Neural cell (in vitro differentiated cells): ENCODE data around the gene KCNIP4.

Experiments
- EZH2 ChIP-seq: fragments of 200-600, 300-800 bp; shearing (Covaris generic), sonication (generic); IDR thresholded peaks from 2 replicates; pipeline ENCODE4 v1.6.1; 2014; ENCODE audit warnings: antibody characterized with exemption, low read length, borderline replicate concordance, mild to moderate bottlenecking; ENCODE audit not compliant: insufficient read depth, poor library complexity, severe bottlenecking
- POLR2AphosphoS5 ChIP-seq: IDR thresholded peaks from 2 replicates; pipeline ENCODE4 v1.6.1; 2012
- TAF1 ChIP-seq: IDR thresholded peaks from 2 replicates; pipeline ENCODE4 v1.6.1; 2012; ENCODE audit warnings: low read depth
- TF ChIP-seq, protein P1 (sequence below): fragments of 450-650 bp; IDR thresholded peaks from 2 replicates; pipeline ENCODE4 v1.5.1; 2014; ENCODE audit warnings: antibody characterized with exemption, mild to moderate bottlenecking, moderate library complexity; ENCODE audit not compliant: poor library complexity, severe bottlenecking

DNA sequence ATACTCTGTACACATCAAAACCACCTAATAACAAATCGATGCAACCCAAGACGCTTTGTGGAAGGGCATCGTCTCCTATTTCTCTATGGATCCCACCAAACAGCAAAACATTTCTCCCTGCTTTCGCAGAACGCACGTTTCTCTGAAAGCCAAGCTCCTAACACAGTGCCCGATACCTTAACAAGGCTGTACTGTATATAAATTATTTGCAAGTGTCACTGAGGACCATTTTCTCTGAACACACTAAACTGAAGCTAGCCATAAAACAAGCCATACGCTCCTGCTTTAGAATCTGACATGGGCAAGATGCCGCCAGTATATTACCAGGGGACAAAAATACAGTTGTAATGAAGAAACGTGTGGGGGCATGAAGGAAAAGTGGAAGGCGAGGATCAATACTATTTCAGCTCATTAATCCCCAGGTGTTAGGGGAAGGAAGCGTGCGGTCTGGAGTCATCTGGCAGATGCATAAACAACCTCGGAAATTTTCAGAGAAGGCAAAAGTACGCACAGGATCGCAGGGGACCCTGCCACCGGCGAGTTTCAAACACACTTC lies 703 bp downstream of the KCNIP4 start:
- no peak for TF ChIP-seq TAF1
- TF ChIP-seq EZH2, result no peak
- TF ChIP-seq, protein P1, sequence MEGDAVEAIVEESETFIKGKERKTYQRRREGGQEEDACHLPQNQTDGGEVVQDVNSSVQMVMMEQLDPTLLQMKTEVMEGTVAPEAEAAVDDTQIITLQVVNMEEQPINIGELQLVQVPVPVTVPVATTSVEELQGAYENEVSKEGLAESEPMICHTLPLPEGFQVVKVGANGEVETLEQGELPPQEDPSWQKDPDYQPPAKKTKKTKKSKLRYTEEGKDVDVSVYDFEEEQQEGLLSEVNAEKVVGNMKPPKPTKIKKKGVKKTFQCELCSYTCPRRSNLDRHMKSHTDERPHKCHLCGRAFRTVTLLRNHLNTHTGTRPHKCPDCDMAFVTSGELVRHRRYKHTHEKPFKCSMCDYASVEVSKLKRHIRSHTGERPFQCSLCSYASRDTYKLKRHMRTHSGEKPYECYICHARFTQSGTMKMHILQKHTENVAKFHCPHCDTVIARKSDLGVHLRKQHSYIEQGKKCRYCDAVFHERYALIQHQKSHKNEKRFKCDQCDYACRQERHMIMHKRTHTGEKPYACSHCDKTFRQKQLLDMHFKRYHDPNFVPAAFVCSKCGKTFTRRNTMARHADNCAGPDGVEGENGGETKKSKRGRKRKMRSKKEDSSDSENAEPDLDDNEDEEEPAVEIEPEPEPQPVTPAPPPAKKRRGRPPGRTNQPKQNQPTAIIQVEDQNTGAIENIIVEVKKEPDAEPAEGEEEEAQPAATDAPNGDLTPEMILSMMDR, result no peak
- TF ChIP-seq POLR2AphosphoS5, result no peak
